Central memory CD4-positive, alpha-beta T cell (primary cell): Measurements from ENCODE around the gene NEK4.
"Not testable (repeated sequence)": the region's sequence is repeated elsewhere in the genome, so short reads cannot be mapped to it uniquely, and the experiment has no call there.

Experiments
- DNase-seq: peaks from one replicate; pipeline ENCODE4 v3.0.0; 2022

NEK4 gene

DNA sequence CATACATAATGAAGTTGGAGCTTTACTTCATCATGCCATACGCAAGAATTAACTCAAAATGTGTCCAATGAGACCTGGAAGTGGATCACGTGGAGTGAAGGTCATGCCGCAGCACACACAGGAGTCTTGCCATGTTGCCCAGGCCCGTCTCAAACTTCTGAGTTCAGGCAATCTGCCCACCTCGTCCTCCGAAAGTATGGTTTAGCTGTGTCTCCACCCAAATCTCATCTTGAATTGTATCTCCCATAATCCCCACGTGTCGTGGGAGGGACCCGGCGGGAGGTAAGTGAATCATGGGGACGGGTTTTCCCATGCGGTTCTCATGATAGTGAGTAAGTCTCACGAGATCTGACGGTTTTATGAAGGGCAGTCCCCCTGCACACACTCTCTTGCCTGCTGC, 39.1 kb downstream of the NEK4 start:
- no peak for DNase-seq

DNA sequence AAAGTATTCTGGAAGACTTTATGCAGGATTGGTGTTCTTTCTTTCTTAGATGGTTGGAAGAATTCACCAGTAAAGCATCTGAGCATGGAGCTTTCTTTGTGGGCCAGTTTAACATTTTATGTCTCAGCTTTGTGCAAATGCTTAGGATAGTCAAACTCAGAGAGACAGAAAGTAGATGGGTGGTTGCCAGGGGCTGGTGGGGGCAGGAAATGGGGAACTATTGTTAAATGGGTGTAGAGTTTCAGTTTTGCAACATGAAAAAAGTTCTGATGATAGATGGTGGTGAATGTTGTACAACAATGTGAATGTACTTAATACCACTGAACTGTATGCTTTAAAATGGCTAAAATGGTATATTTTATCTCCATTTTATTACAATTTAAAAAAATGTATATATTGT, 40.1 kb downstream of the NEK4 start:
- DNase-seq = no peak

DNA sequence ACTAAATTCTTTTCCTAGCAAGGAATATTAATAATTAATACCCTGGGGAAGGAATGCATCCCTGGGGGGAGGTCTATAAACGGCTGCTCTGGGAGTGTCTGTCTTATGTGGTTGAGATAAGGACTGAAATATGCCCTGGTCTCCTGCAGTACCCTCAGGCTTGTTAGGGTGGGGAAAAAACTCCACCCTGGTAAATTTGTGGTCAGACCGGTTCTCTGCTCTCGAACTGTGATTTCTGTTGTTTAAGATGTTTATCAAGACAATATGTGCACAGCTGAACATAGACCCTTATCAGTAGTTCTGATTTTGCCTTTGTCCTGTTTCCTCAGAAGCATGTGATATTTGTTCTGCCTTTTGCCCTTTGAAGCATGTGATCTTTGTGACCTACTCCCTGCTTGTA, 42.0 kb downstream of the NEK4 start:
- DNase-seq = not testable (repeated sequence)

DNA sequence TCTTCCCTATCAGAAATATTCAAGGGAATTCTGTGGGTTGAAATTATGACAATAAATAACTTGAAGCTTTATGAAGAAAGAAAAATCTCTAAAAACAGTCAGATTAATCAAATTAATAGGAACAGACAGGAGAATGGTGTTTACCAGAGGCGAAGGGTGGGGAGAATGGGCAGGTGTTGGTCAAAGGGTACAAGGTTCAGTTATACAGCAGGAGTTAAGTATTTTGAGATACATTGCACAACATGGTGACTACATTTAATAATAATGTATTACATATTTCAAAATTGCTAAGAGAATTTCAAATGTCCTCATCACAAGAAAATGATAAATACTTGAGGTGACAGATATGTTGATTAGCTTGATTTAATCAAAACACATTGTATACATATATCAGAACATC, 46.2 kb downstream of the NEK4 start:
- no peak for DNase-seq

DNA sequence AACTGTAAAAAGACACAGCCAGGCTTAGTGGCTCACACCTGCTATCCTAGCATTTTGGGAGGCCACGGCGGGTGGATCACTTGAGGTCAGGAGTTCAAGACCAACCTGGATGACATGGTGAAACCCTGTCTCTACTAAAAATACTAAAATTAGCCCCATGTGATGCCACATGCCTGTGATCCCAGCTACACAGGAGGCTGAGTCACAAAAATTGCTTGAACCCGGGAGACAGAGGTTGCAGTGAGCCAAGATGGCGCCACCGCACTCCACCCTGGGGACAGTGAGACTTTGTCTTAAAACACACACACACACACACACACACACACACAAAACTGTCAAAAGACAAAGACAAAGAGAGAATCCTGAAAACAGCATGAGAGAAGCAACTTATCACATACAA, 46.8 kb downstream of the NEK4 start:
- DNase-seq = no peak

DNA sequence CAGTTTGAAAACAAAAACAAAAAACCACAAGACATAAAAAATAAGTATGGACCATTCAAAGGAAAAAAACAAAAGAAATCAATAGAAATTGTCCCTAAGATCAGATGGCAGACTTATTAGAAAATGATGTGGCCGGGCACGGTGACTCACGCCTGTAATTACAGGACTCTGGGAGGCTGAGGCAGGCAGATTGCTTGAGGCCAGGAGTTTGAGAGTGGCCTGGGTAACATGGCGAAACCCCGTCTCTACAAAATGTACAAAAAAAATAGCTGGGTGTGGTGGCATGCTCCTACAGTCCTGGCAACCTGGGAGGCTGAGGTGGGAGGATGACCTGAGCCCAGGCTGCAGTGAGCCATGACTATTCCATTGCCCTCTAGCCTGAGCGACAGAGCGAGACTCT, 48.2 kb downstream of the NEK4 start:
- no peak for DNase-seq

DNA sequence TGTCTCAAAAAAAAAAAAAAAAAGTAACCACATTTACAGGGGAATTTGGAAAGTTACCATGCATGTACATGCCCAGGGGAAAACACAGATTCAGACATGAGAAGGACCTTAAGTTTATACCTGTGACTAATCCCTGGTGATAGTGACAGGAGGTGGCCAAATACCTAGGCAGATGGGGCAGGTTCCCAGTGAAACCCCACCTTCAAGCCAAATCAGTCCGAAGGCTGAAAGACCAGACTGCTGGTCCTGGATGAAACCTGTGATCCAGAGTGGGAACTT, 49.1 kb downstream of the NEK4 start:
- no peak for DNase-seq

DNA sequence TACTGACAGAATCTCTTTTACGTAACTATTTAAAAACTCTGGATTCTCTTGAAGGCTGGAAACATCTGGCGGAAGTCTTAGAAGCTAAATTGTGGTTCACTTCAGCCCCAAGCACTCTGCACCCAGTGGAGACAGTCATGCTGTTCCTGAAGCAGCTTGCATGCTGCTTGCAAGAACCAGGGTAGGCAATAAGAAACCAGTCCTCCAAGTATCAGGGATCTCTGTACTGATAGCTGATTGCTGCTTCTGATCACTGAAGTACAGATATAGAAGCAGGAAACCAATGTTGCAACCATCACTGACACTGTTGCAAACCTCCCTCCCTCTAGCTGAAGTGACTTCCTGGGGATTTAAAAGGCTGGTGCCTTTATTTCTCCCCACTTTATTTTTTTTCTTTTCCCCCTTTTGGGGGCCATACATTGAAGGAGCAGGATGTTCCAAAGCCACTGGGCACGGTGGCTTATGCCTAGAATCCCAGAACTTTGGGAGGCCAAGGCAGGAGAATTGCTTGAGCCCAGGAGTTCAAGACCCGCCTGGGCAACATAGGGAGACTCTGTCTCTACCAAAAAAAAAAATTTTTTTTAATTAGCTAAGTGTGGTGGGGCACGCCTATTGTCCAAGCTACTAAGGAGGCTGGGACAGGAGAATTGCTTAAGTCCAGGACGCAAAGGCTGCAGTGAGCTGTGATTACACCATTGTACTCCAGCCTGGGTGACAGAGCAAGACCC, 49.6 kb downstream of the NEK4 start:
- DNase-seq = peak; percentile 29

DNA sequence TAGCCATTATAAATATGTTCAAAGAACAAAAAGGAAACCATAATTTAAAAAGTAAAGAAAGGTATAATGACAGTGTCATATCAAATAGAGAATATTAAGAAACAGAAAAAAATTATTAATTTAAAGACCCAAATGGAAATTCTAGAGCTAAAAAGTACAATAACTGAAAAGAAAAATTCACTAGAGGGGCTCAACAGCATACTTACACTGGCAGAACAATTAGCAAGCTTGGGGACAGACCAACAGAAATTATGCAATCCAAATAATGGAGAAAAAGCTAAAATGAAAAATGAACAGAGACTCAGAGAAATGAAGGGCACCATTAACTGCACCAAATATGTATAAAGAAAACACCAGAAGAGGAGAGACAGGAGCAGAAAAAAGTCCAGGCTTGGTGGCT, 51.1 kb downstream of the NEK4 start:
- DNase-seq = no peak

DNA sequence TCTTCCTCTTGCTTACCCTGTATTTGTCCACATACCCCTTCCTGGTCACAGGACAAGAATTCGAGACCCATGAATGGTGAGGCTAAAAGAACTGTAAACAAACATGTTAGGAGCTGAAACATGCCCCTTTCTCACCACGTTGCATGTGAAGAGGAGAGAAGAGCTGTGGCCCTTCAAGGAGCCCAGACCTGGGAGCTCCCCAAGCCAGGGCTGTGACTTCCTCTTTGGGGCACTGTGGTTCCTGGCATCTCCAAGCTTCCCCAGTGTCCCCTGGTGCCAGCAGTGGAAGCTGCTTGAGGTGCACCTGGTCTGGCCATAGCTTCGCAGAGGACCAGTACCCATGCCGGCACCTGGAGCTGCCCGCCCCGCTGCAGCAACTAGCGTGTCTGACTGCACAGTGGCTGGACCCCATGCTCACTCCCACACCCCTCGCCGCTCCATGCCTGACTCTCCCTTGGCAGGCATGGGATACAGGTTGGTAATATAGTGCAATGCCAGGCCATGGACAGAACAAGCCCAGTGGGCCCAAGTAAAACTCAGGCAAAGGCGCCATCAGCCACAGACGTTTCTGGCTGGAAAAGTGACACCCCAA, 54.9 kb downstream of the NEK4 start:
- DNase-seq = no peak

DNA sequence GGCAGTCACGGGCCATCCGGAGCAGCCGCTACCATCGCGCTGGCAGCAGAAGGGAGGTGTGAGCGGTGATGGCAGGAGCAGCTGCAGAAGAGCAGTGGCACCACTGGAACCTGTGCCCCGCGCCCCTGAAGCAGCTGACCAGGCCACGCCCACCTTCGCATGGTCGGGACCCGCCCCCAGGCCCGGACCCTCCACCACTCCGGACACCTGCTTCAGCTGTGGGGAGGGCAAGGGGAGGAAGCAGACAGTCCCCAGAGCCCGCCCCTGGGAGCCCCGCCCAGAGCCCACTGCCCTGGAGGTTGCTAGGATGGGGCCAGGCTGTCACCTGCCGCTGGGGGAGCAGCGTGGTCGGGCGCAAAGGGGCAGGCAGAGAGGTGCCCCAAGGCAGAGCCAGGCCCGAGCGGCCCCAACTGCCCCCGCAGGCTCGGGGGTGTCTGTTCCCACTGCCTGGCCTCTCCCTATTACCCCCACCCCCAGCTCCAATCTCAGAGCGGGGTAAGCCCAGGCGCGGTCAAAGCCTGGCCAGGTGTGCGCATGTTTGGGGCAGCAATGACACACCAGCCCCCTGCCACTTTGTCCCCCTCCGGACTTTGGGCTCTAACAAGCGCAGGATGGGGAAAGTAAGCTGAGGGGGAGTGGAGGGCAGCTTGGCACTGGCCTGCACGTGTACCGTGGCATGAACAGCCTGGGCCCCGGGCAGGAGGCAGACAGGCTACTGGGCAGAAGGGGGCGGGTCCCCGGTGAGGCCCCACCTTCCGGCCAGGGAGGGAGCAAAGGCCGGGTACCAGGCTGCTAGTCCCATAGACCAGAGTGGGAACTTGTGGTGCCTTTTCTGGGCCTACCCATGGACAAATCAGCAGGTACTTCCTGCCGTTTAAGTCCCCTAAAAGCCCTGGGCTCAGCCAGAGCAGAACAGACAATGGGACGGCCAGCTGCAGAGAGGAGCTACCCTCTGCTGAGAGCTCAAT, 56.1 kb downstream of the NEK4 start:
- DNase-seq = no peak

DNA sequence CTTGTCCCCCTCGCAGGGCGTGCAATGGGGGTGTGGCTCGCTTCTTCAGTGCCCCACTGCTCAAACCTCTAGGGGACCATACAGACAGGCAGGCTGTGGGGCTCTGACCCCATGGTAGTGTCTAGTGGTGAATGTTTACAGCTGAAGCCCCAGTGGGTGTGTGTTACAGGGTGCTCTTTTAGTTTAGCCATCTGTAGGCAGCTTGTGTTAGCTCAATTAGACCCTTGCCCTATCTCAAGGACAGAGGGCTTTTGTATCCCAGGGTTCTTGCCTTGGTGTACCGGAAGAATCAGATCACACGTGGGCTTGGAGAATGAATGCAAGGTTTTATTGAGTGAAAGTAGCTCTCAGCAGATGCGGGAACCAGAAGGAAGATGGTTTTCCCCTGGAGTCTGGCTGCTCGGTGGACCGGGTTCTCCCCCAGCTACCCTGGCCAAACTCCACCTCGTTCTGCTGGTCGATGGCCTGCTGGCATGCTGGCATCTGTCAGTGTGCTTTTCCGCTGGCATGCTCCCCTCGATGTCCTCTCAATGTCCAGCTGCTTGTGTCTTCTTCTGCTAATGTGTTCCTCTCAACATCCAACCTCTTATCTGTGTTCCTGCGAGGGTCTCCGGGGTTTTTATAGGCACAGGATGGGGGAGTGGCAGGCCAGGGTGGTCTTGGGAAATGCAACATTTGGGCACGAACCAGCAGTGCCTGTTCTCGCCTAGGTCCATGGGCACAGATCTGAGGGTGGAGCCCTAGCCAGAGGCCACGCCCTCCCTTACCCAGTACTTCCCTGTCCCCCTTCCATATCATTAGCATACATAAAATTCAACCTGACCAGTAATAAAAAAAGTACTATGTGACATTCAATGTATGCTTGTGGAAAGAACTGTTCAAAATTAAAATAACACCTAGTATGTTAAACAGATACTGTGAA, 58.2 kb downstream of the NEK4 start:
- DNase-seq = no peak

DNA sequence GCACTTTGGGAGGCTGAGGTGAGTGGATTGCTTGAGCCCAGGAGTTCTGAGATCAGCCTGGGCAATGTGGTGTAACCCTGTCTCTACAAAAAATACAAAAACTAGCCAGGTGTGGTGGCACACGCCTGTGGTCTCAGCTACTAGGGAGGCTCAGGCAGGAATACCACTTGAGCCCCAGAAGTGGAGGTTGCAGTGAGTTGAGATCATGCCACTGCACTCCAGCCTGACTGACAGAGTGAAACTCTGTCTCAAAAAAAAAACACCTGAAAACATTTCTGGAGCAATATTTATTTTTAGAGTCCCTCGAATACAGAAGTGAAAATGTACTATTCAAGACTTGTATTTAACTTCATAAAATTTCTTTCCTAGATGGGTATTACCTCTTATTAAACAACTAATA, 60.2 kb downstream of the NEK4 start:
- no peak for DNase-seq

DNA sequence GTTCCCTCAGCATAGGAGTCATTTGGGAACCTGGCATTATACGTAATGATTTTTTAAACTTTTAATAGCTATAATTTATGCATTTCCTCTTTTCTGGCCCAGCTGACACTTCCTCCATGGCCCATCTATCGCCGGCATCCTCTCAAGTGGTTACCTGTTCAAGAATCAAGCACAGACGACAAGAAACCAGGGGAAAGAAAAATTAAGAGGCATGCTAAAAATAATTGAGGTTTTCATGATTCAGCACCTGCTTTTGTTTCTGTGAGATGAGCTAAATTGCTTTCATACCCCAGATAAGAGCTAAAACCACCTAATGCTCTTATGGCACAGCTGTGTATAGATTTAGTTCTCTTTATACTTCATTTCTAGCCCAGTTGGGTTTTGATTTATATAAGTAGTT, 63.2 kb downstream of the NEK4 start:
- DNase-seq = no peak

DNA sequence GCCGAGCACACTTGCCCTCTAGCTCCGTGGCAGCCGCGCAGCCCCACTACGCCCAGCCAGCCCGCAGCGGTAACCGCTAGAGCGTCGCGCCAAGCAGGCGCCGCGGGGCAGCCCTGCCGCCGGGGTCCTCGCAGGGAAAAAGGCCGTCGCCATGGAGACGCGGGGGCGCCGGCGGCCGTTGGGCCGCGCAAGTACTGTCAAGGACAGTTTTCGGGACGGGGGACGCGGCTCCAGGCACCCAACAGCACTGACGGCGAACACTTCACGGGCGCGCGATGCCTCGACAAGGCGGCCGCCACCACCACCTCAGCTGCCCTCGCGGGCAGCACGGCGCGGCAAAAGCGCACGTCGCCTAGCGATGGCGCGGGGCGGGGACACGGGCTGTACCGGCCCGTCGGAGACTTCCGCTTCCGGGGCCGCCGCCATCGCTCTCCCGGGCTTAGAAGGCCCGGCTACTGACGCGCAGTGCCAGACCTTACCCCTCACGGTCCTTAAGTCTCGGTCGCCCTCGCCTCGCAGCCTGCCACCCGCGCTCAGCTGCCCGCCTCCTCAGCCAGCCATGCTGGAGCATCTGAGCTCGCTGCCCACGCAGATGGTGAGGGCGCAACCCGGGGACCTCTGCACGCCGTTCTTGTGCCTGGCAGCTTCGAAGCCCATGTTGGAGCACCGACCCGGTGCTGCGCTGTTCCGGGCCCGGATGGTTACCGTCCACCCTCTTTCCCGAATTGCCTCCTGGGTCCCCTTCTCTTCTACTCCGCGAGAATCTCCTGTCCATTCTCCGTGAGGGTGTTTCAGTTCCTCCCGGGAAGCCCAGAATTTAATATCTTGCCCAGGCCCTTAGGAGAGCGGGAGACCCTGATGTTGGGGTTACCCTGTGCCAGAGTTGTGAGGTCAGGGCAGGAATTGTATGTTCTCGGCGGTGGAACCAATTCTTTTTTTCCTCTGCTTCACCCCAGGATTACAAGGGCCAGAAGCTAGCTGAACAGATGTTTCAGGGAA, 64.8 kb downstream of the NEK4 start, which contains the start of the genes GLT8D1 and SPCS1:
Gene GLT8D1, minus strand, starts transcription at position 104 of the 999 bp plus-strand sequence. CDS start 5,331 bp downstream, outside the sequence.
Gene SPCS1, plus strand, starts transcription at position 419 of the 999 bp plus-strand sequence. Its CDS starts 141 bp downstream, at position 560.
- DNase-seq = peak; percentile 87

DNA sequence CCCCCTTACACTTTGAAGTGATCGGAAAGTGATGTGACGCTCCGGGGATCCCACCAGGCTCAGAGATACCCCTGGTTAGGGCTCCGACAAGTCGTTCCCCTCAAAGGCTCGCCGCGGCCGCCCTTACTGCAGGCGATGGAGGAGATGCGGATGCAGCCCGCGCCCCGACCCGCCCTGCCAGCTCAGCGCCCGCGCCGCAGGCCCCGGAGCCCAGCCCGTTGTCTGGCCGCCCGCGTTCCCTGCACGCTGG, 65.4 kb downstream of the NEK4 start:
- DNase-seq = no peak

DNA sequence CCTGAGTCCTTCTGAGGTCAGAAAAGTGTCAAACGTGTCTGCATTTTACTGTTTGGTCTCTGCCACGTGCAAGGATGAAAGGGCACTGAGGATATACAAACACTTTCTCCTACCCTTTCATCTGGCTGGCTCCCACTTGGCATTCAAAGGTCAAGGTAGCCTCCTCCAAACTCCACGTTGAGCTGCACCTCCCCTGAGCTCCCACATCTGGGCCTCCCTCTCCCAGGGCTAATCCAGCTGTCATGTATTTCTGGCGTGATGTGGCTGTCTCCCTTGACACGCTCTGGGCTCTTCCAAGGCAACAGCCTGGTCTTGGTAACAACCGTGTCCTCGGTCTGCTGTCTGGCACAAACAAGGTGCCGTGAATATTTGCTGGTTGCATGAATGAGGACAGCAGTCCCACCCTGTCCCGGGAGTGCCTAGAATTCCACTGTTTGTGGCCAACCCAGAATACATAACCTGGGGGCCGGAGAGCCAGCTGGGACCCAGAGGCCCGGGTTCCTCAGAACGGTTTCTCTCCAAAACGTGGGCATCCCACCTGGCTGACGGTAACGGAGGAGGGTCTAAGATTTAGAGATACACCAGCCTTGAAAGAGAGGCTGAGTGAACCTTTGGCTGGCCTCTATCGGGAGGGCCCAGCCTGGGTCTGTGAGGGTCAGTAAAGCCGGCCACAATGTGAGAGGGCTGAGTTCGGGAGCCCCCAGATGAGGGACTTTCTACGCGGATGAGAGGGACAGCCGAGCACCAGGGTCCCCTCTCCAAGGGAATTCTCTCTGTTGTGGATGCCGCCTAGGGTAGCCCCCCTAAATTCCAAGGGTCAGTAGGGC, 65.9 kb downstream of the NEK4 start:
- no peak for DNase-seq

DNA sequence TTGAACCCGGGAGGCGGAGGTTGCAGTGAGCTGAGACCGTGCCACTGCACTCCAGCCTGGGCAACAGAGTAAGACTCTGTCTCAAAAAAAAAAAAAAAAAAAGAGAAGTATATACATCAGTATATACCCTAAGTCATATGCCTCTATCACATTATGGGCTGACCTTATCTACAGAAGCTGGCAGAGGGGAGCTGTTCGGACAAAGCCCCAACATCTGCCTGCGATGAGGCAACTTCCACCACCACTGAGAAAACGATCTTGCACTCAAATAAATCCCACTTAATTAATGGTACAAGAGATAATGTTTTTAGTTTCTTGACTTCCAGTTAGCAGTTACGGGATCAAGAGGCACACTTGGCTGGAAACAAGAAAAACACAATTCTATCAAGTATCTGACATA, 67.4 kb downstream of the NEK4 start:
- DNase-seq = no peak

DNA sequence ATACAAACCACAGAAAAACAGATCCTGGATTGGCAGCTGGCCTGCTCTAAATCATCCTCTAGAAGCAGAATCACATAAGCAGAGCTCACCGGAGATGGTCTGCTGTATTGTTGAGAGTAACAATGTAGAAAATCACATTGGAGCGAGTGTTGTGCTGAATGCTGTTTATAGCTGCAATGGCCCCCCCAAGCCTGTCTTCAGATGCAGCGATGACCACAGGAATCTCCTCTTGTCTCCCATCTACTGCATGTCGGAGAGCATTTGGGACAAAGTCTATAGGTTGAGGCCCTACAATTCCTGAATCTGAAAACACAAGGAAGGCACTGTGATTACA, 73.1 kb downstream of the NEK4 start:
- DNase-seq = no peak

DNA sequence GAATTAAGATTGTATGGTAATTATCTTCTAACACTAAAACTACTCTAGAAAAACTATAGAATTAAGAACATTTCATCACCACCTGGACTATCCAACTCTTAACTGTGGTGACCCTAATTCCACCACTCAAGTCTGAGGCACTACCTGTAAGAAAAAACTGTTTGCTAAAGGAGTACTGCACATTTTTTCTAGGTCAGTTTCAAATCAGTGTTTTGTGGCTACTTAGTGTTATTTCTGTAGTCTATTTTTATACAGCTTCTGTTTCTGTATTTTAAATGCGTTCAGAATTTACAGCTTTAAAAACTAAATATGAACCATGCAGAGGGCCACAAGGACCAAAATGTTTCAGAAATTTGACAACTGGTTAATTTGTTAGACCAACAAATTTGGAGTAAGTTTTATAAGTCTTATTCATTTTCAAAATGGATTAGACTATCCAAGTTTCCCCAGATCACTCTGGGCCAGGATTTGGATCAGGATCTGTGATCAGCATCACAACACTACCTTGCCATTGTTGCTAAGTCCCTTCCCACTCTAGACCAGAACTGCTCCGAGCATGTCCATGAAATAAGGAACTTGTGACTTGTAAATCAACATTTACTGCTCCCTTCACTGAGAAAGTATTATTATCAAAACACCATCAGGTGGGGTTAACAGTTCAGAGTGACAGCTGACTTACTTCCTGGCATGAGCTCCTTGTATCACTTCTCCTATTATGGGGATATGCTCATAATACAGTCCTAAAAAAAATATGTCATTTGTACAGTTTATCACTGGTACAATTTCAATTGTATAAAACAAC, 73.7 kb downstream of the NEK4 start:
- no peak for DNase-seq
